DOHH2 (cell line): Measurements from ENCODE around the gene CDKAL1.

Source experiments
- EZH2phosphoT487 ChIP-seq: fragments of 200-600 bp; sonication (generic); IDR thresholded peaks from 2 replicates; pipeline ENCODE4 v1.6.1; 2017; ENCODE audit warnings: borderline replicate concordance, mild to moderate bottlenecking, antibody characterized with exemption, low read length, moderate library complexity, mixed read lengths
- TF ChIP-seq, protein P1 (sequence below): fragments of 200-600 bp; sonication (generic); IDR thresholded peaks from one replicate; pipeline ENCODE4 v1.5.1; 2014; ENCODE audit warnings: antibody characterized with exemption, mild to moderate bottlenecking, low read depth, low read length; ENCODE audit not compliant: poor library complexity, severe bottlenecking

GRCh38 chr6:21053612-21054011 is 519.4 kb downstream of the CDKAL1 start:
- TF ChIP-seq, protein P1, sequence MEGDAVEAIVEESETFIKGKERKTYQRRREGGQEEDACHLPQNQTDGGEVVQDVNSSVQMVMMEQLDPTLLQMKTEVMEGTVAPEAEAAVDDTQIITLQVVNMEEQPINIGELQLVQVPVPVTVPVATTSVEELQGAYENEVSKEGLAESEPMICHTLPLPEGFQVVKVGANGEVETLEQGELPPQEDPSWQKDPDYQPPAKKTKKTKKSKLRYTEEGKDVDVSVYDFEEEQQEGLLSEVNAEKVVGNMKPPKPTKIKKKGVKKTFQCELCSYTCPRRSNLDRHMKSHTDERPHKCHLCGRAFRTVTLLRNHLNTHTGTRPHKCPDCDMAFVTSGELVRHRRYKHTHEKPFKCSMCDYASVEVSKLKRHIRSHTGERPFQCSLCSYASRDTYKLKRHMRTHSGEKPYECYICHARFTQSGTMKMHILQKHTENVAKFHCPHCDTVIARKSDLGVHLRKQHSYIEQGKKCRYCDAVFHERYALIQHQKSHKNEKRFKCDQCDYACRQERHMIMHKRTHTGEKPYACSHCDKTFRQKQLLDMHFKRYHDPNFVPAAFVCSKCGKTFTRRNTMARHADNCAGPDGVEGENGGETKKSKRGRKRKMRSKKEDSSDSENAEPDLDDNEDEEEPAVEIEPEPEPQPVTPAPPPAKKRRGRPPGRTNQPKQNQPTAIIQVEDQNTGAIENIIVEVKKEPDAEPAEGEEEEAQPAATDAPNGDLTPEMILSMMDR: no peak
- TF ChIP-seq EZH2phosphoT487: no peak
